CD4-positive, alpha-beta memory T cell (primary cell): ENCODE measurements around the gene CHP1. TPM values are rescaled to one million over a fixed set of nuclear protein-coding genes. Genes with fewer than 3 reads are reported as not detected.
"Not testable (repeated sequence)": the region's sequence is repeated elsewhere in the genome, so short reads cannot be mapped to it uniquely, and the experiment has no call there.

Experiments used
- CTCF ChIA-PET: fragments of 350-600 bp; sonication (Branson Sonifier 250); formaldehyde crosslinking; loops from one replicate; lab custom pipeline; 2021; ENCODE audit warnings: inconsistent platforms; ENCODE audit not compliant: partially characterized antibody; lab: Charles Lee
- POLR2A ChIA-PET: fragments of 350-600 bp; sonication (Branson Sonifier 250); formaldehyde crosslinking; loops from one replicate; lab custom pipeline; 2021; ENCODE audit not compliant: partially characterized antibody; lab: Charles Lee
- DNase-seq, 5 donors: peaks; one replicate each; pipeline versions ENCODE4 v3.0.0 to v3.0.0-alpha.2; 2020 to 2022; ENCODE audit warnings: mixed read lengths in 1 of 5
- H3K27ac ChIP-seq: one replicate; pipeline ENCODE4 v1.7.0; 2013; ENCODE audit warnings: low read depth, low read length
- H3K27me3 ChIP-seq: 2 replicates; pipeline ENCODE4 v1.7.0; 2013; ENCODE audit warnings: mild to moderate bottlenecking, low read length, moderate library complexity; ENCODE audit not compliant: insufficient read depth
- H3K36me3 ChIP-seq: 2 replicates; pipeline ENCODE4 v1.7.0; 2013; ENCODE audit warnings: mild to moderate bottlenecking, low read length, moderate library complexity; ENCODE audit not compliant: insufficient read depth
- H3K4me1 ChIP-seq: 2 replicates; pipeline ENCODE4 v1.7.0; 2013; ENCODE audit warnings: mild to moderate bottlenecking, low read length, moderate library complexity; ENCODE audit not compliant: insufficient read depth
- H3K4me3 ChIP-seq, 2 donors: one replicate each; pipeline ENCODE4 v1.7.0; 2013; ENCODE audit warnings: low read length in 2 of 2, mild to moderate bottlenecking in 1 of 2
- H3K9me3 ChIP-seq, 2 donors: one replicate each; pipeline ENCODE4 v1.7.0; 2013; ENCODE audit warnings: low read length in 2 of 2, control low read depth in 1 of 2; ENCODE audit not compliant: control insufficient read depth in 1 of 2
- H3K27ac Mint-ChIP-seq, 7 donors: one replicate each; pipeline ENCODE4 v1.8.0; 2020 to 2021; ENCODE audit warnings: mixed read lengths in 7 of 7, mild to moderate bottlenecking in 6 of 7, inconsistent platforms in 3 of 7, moderate library complexity in 3 of 7
- H3K27me3 Mint-ChIP-seq, 2 donors: one replicate each; pipeline ENCODE4 v1.8.0; 2020 to 2021; ENCODE audit warnings: mixed read lengths in 2 of 2
- H3K36me3 Mint-ChIP-seq, 2 donors: one replicate each; pipeline ENCODE4 v1.8.0; 2020 to 2021; ENCODE audit warnings: mixed read lengths in 2 of 2, inconsistent platforms in 1 of 2, mild to moderate bottlenecking in 1 of 2
- H3K4me1 Mint-ChIP-seq, 4 donors: one replicate each; pipeline ENCODE4 v1.8.0; 2020 to 2021; ENCODE audit warnings: mixed read lengths in 4 of 4, mild to moderate bottlenecking in 1 of 4
- H3K4me3 Mint-ChIP-seq, 8 donors: one replicate each; pipeline ENCODE4 v1.8.0; 2020 to 2021; ENCODE audit warnings: mixed read lengths in 8 of 8, mild to moderate bottlenecking in 7 of 8, moderate library complexity in 6 of 8, inconsistent platforms in 3 of 8
- H3K9me3 Mint-ChIP-seq, 8 donors: one replicate each; pipeline ENCODE4 v1.8.0; 2020 to 2021; ENCODE audit warnings: mixed read lengths in 8 of 8, mild to moderate bottlenecking in 5 of 8, inconsistent platforms in 3 of 8, moderate library complexity in 1 of 8
- intact Hi-C: fragments of 100-400 bp; cut with micrococcal nuclease; formaldehyde crosslinking; loops from one replicate; pipeline ENCODE4 v1.15.1; 2023
- polyA plus RNA-seq, 2 donors: library from polyadenylated mRNA; unstranded; fragments of 300-500 nt; fragmentation: Illumina TruSeq; gene quantifications; one replicate each; pipeline ENCODE4 v1.2.3, GENCODE V29; 2021
- total RNA-seq, 2 experiments: library from RNA; stranded (reverse); gene quantifications; one replicate each; pipeline ENCODE4 v1.2.3, GENCODE V29; 2021

Gene CHP1
- total and polyA plus RNA-seq, 4 experiments from 2014 or later, result 9.8 to 27.1 (median 21.4) TPM

DNA sequence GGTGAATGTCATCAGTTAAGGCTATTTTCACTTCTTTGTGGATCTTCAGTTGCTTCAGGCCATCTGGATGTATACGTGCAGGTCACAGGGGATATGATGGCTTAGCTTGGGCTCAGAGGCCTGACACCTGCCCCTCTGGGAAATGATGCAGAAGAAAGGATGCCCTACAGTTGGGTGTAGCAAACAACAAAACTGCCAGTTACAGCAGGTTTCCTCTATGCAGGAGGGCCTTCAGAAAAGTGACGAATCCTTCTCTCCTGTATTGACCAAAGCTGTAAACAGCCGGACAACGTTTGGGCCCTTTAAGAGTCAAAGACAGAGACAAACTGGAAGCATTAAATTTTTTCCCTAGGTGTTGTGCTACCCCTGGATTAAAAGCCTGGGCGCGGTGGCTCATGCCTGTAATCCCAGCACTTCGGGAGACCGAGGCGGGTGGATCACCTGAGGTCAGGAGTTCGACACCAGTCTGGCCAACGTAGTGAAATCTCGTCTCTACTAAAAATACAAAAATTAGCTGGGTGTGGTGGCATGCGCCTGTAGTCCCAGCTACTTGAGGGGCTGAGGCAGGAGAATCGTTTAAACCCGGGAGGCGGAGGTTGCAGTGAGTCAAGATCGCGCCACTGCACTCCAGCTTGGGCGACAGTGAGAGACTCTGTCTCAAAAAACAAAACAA, 52.0 kb downstream of the CHP1 start:
- not testable (repeated sequence) for H3K27me3 ChIP-seq, H3K9me3 ChIP-seq, H3K9me3 Mint-ChIP-seq, H3K27me3 Mint-ChIP-seq, DNase-seq
- peaks cover 28 to 49% of the 10 kb centered on the region in 2 donors for H3K36me3 Mint-ChIP-seq
- H3K4me3 Mint-ChIP-seq, result peak overlapping the region; percentile 93 to 99 (median 97)
- Histone ChIP-seq H3K36me3 (peaks cover 25% of the 10 kb centered on the region), H3K27ac (peak overlapping the region; percentile 86), H3K4me1 (peaks cover 36% of the 10 kb centered on the region), H3K4me3 (peak overlapping the region in 1 of 2 donors; percentile 14)
- ChIA-PET CTCF (interaction anchor here (1.1 kb wide), 1 partner anchor 35 kb away, joined by 3 read pairs; no protein-coding TSS in a partner anchor), POLR2A (interaction anchor here (0.6 to 1.5 kb wide), 10 partner anchors 8 to 714 kb away, joined by 3 to 21 read pairs (median 4); partner anchors contain the start of genes CHP1, EXD1, NDUFAF1 and NUSAP1)
- intact Hi-C loops, result loop anchor here (1.0 to 5.0 kb wide), 5 partner anchors 49 to 381 kb away; partner anchors contain the start of genes CHP1, INO80, NUSAP1 and OIP5
- peaks cover 24 to 46% (median 35%) of the 10 kb centered on the region in 4 donors for H3K4me1 Mint-ChIP-seq
- H3K27ac Mint-ChIP-seq, result peak overlapping the region; percentile 92 to 99 (median 99)

- Mint-ChIP-seq H3K27me3 (no peaks in the 10 kb centered on the region), H3K36me3 (peaks cover 35 to 57% of the 10 kb centered on the region in 2 donors), H3K4me1 (peaks cover 28 to 53% (median 41%) of the 10 kb centered on the region in 4 donors), H3K4me3 (peak overlapping the region; percentile 93 to 99 (median 98)), H3K27ac (peak overlapping the region; percentile 92 to 99 (median 99)), H3K9me3 (peaks cover 0 to 3% (median 0%) of the 10 kb centered on the region in 8 donors)
- H3K36me3 ChIP-seq, result peaks cover 32% of the 10 kb centered on the region
- peak overlapping the region; percentile 91 to 97 for H3K4me3 ChIP-seq
- H3K9me3 ChIP-seq, result no peaks in the 10 kb centered on the region
- peaks cover 43% of the 10 kb centered on the region for H3K4me1 ChIP-seq
- intact Hi-C loops, result loop anchor here (1.0 to 5.0 kb wide), 5 partner anchors 48 to 382 kb away; partner anchors contain the start of genes CHP1, INO80, NUSAP1 and OIP5
- POLR2A ChIA-PET, result interaction anchor here (0.6 to 1.5 kb wide), 10 partner anchors 9 to 715 kb away, joined by 3 to 21 read pairs (median 4); partner anchors contain the start of genes CHP1, EXD1, NDUFAF1 and NUSAP1
- H3K27me3 ChIP-seq, result no peaks in the 10 kb centered on the region
- peak overlapping the region; percentile 86 for H3K27ac ChIP-seq
- DNase-seq, result peak; percentile 97 to 98 (median 98)
- CTCF ChIA-PET, result interaction anchor here (1.1 kb wide), 1 partner anchor 36 kb away, joined by 3 read pairs; no protein-coding TSS in a partner anchor
These were observed 52.8 kb downstream of the CHP1 start for GRCh38 chr15:41283653-41284426.

DNA sequence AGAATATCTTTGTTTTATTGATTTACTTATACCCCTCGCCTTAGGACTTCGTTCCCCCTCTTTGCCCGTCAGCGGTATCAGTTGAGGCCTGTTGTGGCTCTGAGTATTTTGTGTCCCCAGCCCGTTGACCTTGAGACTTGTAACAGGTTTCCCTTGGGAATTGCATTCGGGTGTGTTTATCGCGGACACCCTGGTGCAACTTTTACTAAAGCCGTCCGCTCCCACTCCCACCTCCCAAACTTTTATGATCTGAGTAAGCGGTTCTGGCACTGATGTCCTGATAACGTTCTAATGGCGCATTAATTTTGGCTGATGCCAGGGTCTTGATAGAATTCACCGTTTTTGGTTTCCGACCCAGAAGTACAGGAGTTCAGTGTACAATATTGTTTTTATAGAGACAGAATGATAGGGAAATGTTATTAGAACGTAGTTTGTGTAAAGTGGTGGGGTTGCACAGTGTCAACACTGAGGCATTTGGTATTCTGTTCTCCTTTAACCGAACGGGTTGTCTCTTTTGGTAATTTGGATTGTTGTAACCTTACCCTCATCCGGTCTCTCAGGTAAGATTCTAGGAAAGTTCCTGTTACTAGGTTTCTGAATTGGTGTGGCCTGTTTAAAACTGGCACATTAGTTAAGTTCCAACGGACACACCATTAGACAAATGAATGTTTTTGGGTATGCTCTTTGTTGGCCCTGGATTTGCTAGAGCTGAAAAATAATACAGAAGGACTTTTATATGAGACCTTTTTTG, 53.5 kb downstream of the CHP1 start:
- Histone ChIP-seq H3K27me3 (no peaks in the 10 kb centered on the region), H3K4me3 (peak overlapping the region; percentile 91 to 97), H3K9me3 (no peaks in the 10 kb centered on the region), H3K36me3 (peaks cover 33% of the 10 kb centered on the region), H3K27ac (peak overlapping the region; percentile 86), H3K4me1 (peaks cover 43% of the 10 kb centered on the region)
- ChIA-PET CTCF (no interaction called here), POLR2A (interaction anchor here (0.9 to 3.1 kb wide), 8 partner anchors 10 to 590 kb away, joined by 3 to 21 read pairs (median 8); partner anchors contain the start of genes CHP1, EXD1, NUSAP1 and OIP5)
- Mint-ChIP-seq H3K4me3 (peak overlapping the region; percentile 93 to 99 (median 98)), H3K27ac (peak overlapping the region; percentile 92 to 99 (median 98)), H3K36me3 (peaks cover 30 to 52% of the 10 kb centered on the region in 2 donors), H3K4me1 (peaks cover 28 to 55% (median 42%) of the 10 kb centered on the region in 4 donors), H3K27me3 (no peaks in the 10 kb centered on the region), H3K9me3 (peaks cover 0 to 3% (median 0%) of the 10 kb centered on the region in 8 donors)
- DNase-seq, result peak in 4 of 5 donors; percentile 12 to 28 (median 17)
- intact Hi-C loops, result loop anchor here (5.0 kb wide), 3 partner anchors 133 to 382 kb away; partner anchors contain the start of genes INO80 and RTF1

DNA sequence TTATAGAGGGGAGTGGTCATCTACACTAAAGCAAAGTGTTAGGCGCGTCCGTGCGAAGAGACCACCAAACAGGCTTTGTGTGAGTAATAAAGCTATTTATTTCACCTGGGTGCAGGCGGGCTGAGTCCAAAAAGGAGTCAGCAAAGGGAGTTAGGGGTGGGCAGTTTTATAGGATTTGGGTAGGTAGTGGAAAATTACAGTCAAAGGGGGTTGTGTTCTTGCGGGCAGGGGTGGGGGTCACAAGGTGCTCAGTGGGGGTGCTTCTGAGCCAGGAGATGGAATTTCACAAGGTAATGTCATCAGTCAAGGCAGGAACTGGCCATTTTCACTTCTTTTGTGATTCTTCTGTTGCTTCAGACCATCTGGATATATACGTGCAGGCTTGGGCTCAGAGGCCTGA, 54.2 kb downstream of the CHP1 start:
- Histone ChIP-seq H3K4me3 (peak overlapping the region; percentile 91 to 97), H3K9me3 (no peaks in the 10 kb centered on the region), H3K27me3 (no peaks in the 10 kb centered on the region), H3K36me3 (peaks cover 33% of the 10 kb centered on the region), H3K4me1 (peaks cover 43% of the 10 kb centered on the region), H3K27ac (peak overlapping the region; percentile 86)
- Mint-ChIP-seq H3K36me3 (peaks cover 26 to 47% of the 10 kb centered on the region in 2 donors), H3K27me3 (no peaks in the 10 kb centered on the region), H3K4me3 (peak overlapping the region; percentile 93 to 99 (median 98)), H3K27ac (peak overlapping the region; percentile 92 to 99 (median 98)), H3K4me1 (peaks cover 28 to 55% (median 42%) of the 10 kb centered on the region in 4 donors), H3K9me3 (peaks cover 0 to 3% (median 0%) of the 10 kb centered on the region in 8 donors)
- CTCF ChIA-PET, result interaction anchor here (0.5 to 1.6 kb wide), 3 partner anchors 20 to 54 kb away, joined by 3 to 6 read pairs (median 6); partner anchors contain the start of genes CHP1, EXD1, NUSAP1 and OIP5
- no peak for DNase-seq
- intact Hi-C loops, result no loop called here
- POLR2A ChIA-PET, result interaction anchor here (0.9 to 3.1 kb wide), 3 partner anchors 10 to 54 kb away, joined by 3 to 12 read pairs (median 10); partner anchors contain the start of genes CHP1, EXD1, NUSAP1 and OIP5

DNA sequence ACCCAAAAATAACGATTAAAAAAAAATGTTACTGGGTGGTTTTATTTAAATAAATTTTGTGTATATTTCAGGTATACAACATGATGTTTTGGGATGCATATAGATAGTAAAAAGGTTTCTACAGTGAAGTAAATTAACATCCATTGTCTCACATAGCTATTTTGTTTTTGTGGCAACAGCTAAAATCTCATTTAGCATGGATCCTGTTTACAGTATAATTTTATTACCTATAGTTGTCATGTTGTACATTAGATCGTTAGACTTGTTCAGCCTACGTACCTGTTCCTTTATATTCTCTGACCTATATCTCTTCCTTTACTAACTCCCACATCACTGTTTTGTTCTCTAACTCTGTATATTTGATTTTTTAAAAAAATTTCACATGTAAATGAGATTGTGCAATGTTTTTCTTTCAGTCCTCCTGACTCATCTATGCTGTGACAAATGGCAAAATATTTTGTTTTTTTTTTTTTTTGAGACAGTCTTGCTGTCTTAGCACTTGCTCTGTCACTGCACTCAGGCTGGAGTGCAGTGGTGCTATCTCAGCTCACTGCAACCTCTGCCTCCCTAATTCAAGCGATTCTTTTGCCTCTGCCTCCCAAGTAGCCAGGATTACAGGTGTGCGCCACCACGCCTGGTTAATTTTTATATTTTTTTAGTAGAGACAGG, 55.7 kb downstream of the CHP1 start:
- no peak overlapping the region for H3K27ac ChIP-seq
- Mint-ChIP-seq H3K9me3 (peaks cover 0 to 3% (median 0%) of the 10 kb centered on the region in 8 donors), H3K36me3 (peaks cover 29 to 55% of the 10 kb centered on the region in 2 donors), H3K4me1 (peaks cover 30 to 59% (median 42%) of the 10 kb centered on the region in 4 donors), H3K27me3 (no peaks in the 10 kb centered on the region), H3K4me3 (peak overlapping the region in 2 of 8 donors; percentile 57 to 72), H3K27ac (peak overlapping the region in 4 of 7 donors; percentile 20 to 92 (median 54))
- H3K27me3 ChIP-seq, result no peaks in the 10 kb centered on the region
- intact Hi-C loops, result no loop called here
- ChIA-PET POLR2A (interaction anchor here (2.4 to 3.1 kb wide), 2 partner anchors 46 to 56 kb away, joined by 10 to 12 read pairs; partner anchors contain the start of genes CHP1, EXD1, NUSAP1 and OIP5), CTCF (interaction anchor here (1.6 kb wide), 1 partner anchor 56 kb away, joined by 6 read pairs; the partner anchor contains the start of genes CHP1 and EXD1)
- H3K9me3 ChIP-seq, result no peaks in the 10 kb centered on the region
- no peak overlapping the region for H3K4me3 ChIP-seq
- DNase-seq, result no peak
- peaks cover 43% of the 10 kb centered on the region for H3K4me1 ChIP-seq
- H3K36me3 ChIP-seq, result peaks cover 33% of the 10 kb centered on the region
